Gastrocnemius medialis (tissue), 4 donors: ENCODE data around the gene GALNT10. TPM values are rescaled to one million over a fixed set of nuclear protein-coding genes. Genes with fewer than 3 reads are reported as not detected.

Experiments
- ATAC-seq, 2 donors: fragments of 150-250 bp; one replicate each; pipeline ENCODE4 v1.9.1; 2016
- DNase-seq, 2 donors: peaks; one replicate each; pipeline ENCODE4 v3.0.0-alpha.2; 2019
- H3K27ac ChIP-seq, 4 donors: fragments of 200-600 bp; sonication (generic); 1 replicate in 1 of 4; 2 replicates in 3 of 4; pipeline ENCODE4 v1.5.1; 2016 to 2018; ENCODE audit warnings: mild to moderate bottlenecking in 2 of 4, moderate library complexity in 1 of 4
- H3K27me3 ChIP-seq, 3 donors: fragments of 200-600 bp; sonication (generic) in 2 of 3; 1 replicate in 1 of 3; 2 replicates in 2 of 3; pipeline versions ENCODE4 v1.5.1 to v1.6.0; 2016 to 2019; ENCODE audit warnings: mild to moderate bottlenecking in 1 of 3, moderate library complexity in 1 of 3
- H3K36me3 ChIP-seq, 2 donors: fragments of 200-600 bp; sonication (generic) in 1 of 2; one replicate each; pipeline ENCODE4 v1.5.1; 2017 to 2018
- H3K4me1 ChIP-seq, 2 donors: fragments of 200-600 bp; sonication (generic) in 1 of 2; one replicate each; pipeline ENCODE4 v1.5.1; 2016 to 2017; ENCODE audit warnings: mild to moderate bottlenecking in 2 of 2
- H3K4me3 ChIP-seq, 4 donors: fragments of 200-600 bp; sonication (generic) in 3 of 4; 1 replicate in 1 of 4; 2 replicates in 3 of 4; pipeline ENCODE4 v1.5.1; 2016 to 2019; ENCODE audit warnings: mild to moderate bottlenecking in 2 of 4
- H3K9me3 ChIP-seq, 3 donors: fragments of 200-600 bp; sonication (generic) in 2 of 3; 1 replicate in 1 of 3; 2 replicates in 2 of 3; pipeline ENCODE4 v1.5.1; 2016 to 2019
- POLR2A ChIP-seq, 2 donors: fragments of 450-650 bp; IDR thresholded peaks; one replicate each; pipeline ENCODE4 v1.6.1; 2017; ENCODE audit warnings: antibody characterized with exemption in 2 of 2, mild to moderate bottlenecking in 2 of 2, moderate library complexity in 2 of 2
- in situ Hi-C, 4 donors: fragments of 200-750 bp; cut with MboI; loops; one replicate each; pipeline versions ENCODE4 v1.15.0 to v1.8.0; 2017; ENCODE audit warnings: low sequenced_read_pairs in 4 of 4
- intact Hi-C: fragments of 100-400 bp; cut with DNase I; formaldehyde crosslinking; loops from one replicate; pipeline ENCODE4 v1.15.1; 2023; ENCODE audit warnings: low total_unique reads
- total RNA-seq, 4 donors: library from RNA; depleted of rRNA; stranded (reverse); fragments of >200 nt; gene quantifications; one replicate each; pipeline versions ENCODE4 v1.1.0 to v1.2.3, GENCODE V29; 2016
- TF ChIP-seq, protein P1 (sequence below), 5 experiments: fragments of 450-650 bp in 3 of 5; fragments of 200-600 bp in 2 of 5; sonication (generic) in 2 of 5; IDR thresholded peaks in 4 of 5; conservative IDR thresholded peaks in 1 of 5; 1 replicate in 4 of 5; 2 replicates in 1 of 5; pipeline ENCODE4 v1.5.1; 2016 to 2019; ENCODE audit warnings: antibody characterized with exemption in 5 of 5, mild to moderate bottlenecking in 3 of 5, moderate library complexity in 3 of 5

The GALNT10 gene
- total RNA-seq, 4 donors from 2014 or later = 6.1 to 9.9 (median 6.4) TPM

DNA sequence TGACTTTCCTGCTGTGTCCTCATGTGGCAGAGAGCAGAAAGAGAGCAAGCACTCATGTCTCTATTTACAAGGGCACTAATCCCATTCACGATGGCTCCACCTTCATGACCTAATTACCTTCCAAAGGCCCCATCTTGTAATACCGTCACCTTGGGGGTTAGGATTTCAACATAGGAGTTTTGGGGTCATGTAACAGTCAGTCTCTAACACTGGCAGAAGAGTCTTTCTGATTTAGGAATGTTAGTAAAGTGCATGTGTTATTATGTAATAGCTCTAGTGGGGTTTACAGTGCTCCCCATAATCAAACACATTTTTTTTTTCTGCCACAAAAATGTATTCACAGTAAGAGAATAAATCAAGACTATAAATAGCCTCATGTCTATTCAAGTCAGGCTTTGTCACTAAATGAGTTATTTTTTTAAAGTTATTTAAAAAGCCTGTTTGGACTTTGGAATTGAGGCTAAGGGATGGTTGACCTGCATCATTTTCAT, 19.1 kb downstream of the GALNT10 start:
- intact Hi-C loops = no loop called here
- no peak for ATAC-seq
- in situ Hi-C loops = no loop called here
- Histone ChIP-seq H3K27me3 (no peaks in the 10 kb centered on the region), H3K9me3 (no peaks in the 10 kb centered on the region), H3K4me1 (no peaks in the 10 kb centered on the region), H3K4me3 (no peak overlapping the region), H3K36me3 (no peaks in the 10 kb centered on the region), H3K27ac (no peak overlapping the region)
- TF ChIP-seq POLR2A (IDR thresholded peaks at IDR 0.05) = no peak
- TF ChIP-seq, protein P1, sequence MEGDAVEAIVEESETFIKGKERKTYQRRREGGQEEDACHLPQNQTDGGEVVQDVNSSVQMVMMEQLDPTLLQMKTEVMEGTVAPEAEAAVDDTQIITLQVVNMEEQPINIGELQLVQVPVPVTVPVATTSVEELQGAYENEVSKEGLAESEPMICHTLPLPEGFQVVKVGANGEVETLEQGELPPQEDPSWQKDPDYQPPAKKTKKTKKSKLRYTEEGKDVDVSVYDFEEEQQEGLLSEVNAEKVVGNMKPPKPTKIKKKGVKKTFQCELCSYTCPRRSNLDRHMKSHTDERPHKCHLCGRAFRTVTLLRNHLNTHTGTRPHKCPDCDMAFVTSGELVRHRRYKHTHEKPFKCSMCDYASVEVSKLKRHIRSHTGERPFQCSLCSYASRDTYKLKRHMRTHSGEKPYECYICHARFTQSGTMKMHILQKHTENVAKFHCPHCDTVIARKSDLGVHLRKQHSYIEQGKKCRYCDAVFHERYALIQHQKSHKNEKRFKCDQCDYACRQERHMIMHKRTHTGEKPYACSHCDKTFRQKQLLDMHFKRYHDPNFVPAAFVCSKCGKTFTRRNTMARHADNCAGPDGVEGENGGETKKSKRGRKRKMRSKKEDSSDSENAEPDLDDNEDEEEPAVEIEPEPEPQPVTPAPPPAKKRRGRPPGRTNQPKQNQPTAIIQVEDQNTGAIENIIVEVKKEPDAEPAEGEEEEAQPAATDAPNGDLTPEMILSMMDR (IDR thresholded peaks at IDR 0.05 in 4 of 5, conservative IDR thresholded peaks at IDR 0.05 in 1 of 5) = no peak
- no peak for DNase-seq

DNA sequence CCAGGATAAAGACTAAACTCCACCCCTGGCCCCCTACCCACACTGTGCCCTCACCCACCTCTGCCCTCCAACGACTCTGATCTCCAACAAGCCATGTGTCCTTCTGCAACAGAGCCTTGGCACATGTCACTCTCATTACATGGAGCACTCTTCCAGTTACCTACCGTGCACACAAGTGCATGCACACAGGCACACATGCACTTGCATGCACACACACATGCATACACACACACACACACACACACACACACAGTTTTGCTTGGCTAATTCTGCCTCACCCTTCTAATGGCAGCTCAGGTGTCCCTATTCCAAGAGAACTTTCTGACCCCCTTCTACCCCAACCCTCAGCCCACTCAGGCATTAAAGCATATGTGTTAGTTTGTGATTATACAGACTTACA, 19.6 kb downstream of the GALNT10 start:
- intact Hi-C loops = no loop called here
- Histone ChIP-seq H3K27me3 (no peaks in the 10 kb centered on the region), H3K9me3 (no peaks in the 10 kb centered on the region), H3K4me3 (no peak overlapping the region), H3K4me1 (no peaks in the 10 kb centered on the region), H3K36me3 (no peaks in the 10 kb centered on the region), H3K27ac (no peak overlapping the region)
- in situ Hi-C loops = no loop called here
- no peak for DNase-seq
- ATAC-seq = no peak
- no peak for TF ChIP-seq POLR2A (IDR thresholded peaks at IDR 0.05)
- TF ChIP-seq, protein P1 (IDR thresholded peaks at IDR 0.05 in 4 of 5, conservative IDR thresholded peaks at IDR 0.05 in 1 of 5) = no peak

DNA sequence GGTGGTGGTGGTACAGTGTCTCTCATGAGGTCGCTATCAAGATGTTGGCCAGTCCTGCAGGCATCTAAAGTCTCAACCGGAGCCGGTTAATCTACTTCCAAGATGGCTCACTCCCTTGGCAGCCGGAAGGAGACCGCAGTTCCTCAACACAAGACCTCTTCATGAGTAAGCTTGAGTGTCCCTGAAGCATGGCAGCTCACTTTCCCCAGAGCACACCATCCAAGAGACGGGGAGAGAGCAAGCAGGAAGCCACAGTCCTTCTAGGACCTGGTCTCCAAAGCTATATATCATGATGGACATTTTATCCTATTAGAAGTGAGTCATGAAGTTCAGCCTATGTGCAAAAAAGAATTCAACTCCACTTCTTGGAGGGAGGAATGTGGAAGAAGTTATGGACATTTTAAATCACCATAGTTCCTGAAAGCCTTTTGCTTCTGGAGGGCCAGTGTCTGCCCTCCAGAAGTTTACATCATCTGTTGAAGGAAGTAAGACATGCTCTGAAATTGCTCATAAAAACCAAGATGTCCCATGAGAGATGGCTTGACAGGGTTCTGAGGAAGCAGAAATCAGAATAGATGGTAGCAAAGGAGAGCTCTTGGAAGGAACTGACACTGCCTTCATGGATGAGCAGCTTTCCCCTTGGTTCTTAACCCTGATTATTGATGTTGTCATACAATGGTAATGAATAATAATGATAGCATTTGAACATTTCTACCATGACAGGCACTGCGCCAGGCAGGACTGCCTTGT, 21.3 kb downstream of the GALNT10 start:
- DNase-seq = no peak
- in situ Hi-C loops = no loop called here
- ATAC-seq = no peak
- Histone ChIP-seq H3K9me3 (no peaks in the 10 kb centered on the region), H3K4me3 (no peak overlapping the region), H3K27ac (no peak overlapping the region), H3K27me3 (no peaks in the 10 kb centered on the region), H3K36me3 (no peaks in the 10 kb centered on the region), H3K4me1 (no peaks in the 10 kb centered on the region)
- intact Hi-C loops = no loop called here
- TF ChIP-seq, protein P1 (IDR thresholded peaks at IDR 0.05 in 4 of 5, conservative IDR thresholded peaks at IDR 0.05 in 1 of 5) = no peak
- TF ChIP-seq POLR2A (IDR thresholded peaks at IDR 0.05) = no peak

DNA sequence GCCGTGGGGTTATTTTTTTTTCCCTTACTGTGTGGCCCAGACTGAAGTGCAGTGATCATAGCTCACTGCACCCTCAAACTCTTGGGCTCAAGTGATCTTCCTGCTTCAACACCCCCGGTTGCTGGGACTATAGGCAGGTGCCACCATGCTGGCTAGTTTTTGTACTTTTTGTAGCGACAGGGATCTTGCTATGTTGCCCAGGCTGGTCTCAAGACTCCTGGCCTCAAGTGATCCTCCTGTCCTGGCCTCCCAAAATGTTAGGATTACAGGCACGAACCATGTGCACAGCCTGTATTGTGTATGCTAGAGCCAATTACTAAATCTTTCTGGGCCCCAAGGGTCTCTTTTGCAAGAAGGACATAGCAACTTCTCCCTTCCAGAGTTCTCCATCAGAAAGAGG, 23.1 kb downstream of the GALNT10 start:
- Histone ChIP-seq H3K4me1 (no peaks in the 10 kb centered on the region), H3K27me3 (no peaks in the 10 kb centered on the region), H3K36me3 (no peaks in the 10 kb centered on the region), H3K4me3 (no peak overlapping the region), H3K27ac (no peak overlapping the region), H3K9me3 (no peaks in the 10 kb centered on the region)
- ATAC-seq (no peak), DNase-seq (no peak)
- intact Hi-C loops = no loop called here
- TF ChIP-seq, protein P1 (IDR thresholded peaks at IDR 0.05 in 4 of 5, conservative IDR thresholded peaks at IDR 0.05 in 1 of 5) = no peak
- TF ChIP-seq POLR2A (IDR thresholded peaks at IDR 0.05) = no peak
- in situ Hi-C loops = no loop called here
